C4-2B (cell line): ENCODE results near the gene C6orf89.

Experiments
- H3K27ac ChIP-seq: fragments of 450-650 bp; 2 replicates; pipeline ENCODE4 v1.5.1; 2017
- CTCF ChIP-seq: fragments of 450-650 bp; conservative IDR thresholded peaks from 2 replicates; pipeline ENCODE4 v1.5.1; 2017; ENCODE audit warnings: mild to moderate bottlenecking
- ZFX ChIP-seq: fragments of 450-650 bp; IDR thresholded peaks from 2 replicates; pipeline ENCODE4 v1.6.1; 2017

The C6orf89 gene

GRCh38 chr6:36955671-36956445, 70.1 kb downstream of the C6orf89 start:
- no peak overlapping the region for H3K27ac ChIP-seq
- TF ChIP-seq ZFX (no peak), CTCF (no peak)

GRCh38 chr6:36956446-36956820, 70.7 kb downstream of the C6orf89 start:
- H3K27ac ChIP-seq = no peak overlapping the region
- TF ChIP-seq ZFX = no peak

GRCh38 chr6:36957773-36958271, 72.1 kb downstream of the C6orf89 start:
- no peak overlapping the region for H3K27ac ChIP-seq
- TF ChIP-seq ZFX = no peak
- no peak for TF ChIP-seq CTCF

GRCh38 chr6:36958775-36959554, 73.2 kb downstream of the C6orf89 start:
- TF ChIP-seq CTCF = no peak
- TF ChIP-seq ZFX = no peak
- no peak overlapping the region for H3K27ac ChIP-seq

- H3K27ac ChIP-seq = no peak overlapping the region
- TF ChIP-seq ZFX (no peak), CTCF (no peak)
Observed at GRCh38 chr6:36959555-36960250, 74.0 kb downstream of the C6orf89 start.

- H3K27ac ChIP-seq = no peak overlapping the region
- TF ChIP-seq ZFX (no peak), CTCF (no peak)
Observed at GRCh38 chr6:36961441-36962435, 76.0 kb downstream of the C6orf89 start.

- TF ChIP-seq ZFX (no peak), CTCF (no peak)
Observed at GRCh38 chr6:36962874-36963273, 77.1 kb downstream of the C6orf89 start.

More at GRCh38 chr6:36962874-36963273, 77.1 kb downstream of the C6orf89 start:
- no peak overlapping the region for H3K27ac ChIP-seq
